ENCODE data around the gene MYRF.

MYRF gene

DNA sequence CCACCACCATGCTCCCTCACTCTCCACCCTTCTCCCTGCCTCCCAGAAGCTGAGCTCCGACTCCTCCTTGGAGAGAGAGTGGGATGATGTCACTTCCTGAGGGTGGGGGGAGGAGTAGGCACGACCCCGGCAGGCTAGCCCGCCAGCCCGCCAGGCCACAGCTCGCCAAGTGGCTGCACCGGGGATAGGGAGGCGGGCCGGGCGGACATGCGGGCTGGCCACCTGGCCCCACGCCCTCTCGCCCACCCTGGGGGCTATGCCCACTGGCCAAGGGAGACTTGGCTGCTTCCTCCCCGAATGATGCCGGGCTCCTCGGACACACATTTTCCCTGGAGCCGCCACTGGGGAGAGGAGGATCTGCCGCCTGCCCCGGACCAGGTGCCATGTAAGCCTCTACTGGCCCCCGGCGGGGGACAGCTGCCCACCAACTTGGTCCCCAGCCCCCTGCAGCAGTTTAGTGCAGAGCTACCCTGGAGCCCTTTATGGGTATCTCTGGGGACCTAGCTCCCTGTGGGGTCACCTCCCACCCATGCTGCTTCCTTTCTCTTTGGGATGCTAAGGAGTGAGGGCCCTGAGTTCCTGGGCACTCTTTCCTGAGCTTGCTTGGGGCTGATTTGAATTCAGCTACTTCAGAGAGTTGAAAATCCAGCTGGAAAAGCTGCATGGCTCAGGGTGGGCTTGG, 33.7 kb upstream of the MYRF start:
- Histone ChIP-seq H3F3A (ENCODE audit: control insufficient read depth, insufficient read depth) (no peaks in the 10 kb centered on the region), H3K4me2 (ENCODE audit: low read length) (no peak overlapping the region), H3K9me3 (ENCODE audit: control insufficient read depth, insufficient read depth, low read length) (no peaks in the 10 kb centered on the region), H4K20me1 (ENCODE audit: control insufficient read depth, insufficient read depth, low read depth, low read length) (no peaks in the 10 kb centered on the region), H3K4me3 (ENCODE audit: low read length) (no peak overlapping the region), H3K9me2 (replicated peaks; ENCODE audit: control insufficient read depth, low read length) (no peaks in the 10 kb centered on the region), H3K36me3 (ENCODE audit: control insufficient read depth, low read length) (no peaks in the 10 kb centered on the region), H3K79me2 (ENCODE audit: control insufficient read depth, low read length) (no peaks in the 10 kb centered on the region), H3K27me3 (ENCODE audit: control insufficient read depth, low read length) (no peaks in the 10 kb centered on the region), H3K4me1 (ENCODE audit: control insufficient read depth, low read length) (no peaks in the 10 kb centered on the region), H3K27ac (ENCODE audit: low read depth, low read length) (no peak overlapping the region)
- TF ChIP-seq EZH2phosphoT487 (IDR thresholded peaks at IDR 0.05; ENCODE audit: borderline replicate concordance, low read length) (no peak), CTCF (IDR thresholded peaks at IDR 0.05; ENCODE audit: low read depth, low read length, poor library complexity, severe bottlenecking) (no peak)

DNA sequence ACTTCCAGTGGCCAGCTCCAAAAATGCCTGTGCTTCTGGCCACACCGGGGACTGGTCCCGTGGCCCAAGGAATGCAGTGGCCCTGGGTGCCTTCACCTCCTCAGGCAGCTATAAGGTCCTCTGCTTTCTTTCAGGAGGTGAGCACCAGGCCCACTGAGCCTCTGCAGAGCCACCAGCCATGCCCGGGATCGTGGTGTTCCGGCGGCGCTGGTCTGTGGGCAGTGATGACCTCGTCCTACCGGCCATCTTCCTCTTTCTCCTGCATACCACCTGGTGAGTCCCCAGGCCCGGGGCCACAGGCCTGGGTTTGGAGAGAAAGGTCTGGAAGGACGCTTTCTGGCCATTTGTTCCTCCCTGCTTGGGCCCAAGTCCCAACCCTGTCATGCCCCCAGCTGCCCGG, 32.5 kb upstream of the MYRF start:
- Histone ChIP-seq H3K4me1 (ENCODE audit: control insufficient read depth, low read length) (no peaks in the 10 kb centered on the region), H4K20me1 (ENCODE audit: control insufficient read depth, insufficient read depth, low read depth, low read length) (no peaks in the 10 kb centered on the region), H3K27me3 (ENCODE audit: control insufficient read depth, low read length) (no peaks in the 10 kb centered on the region), H3K27ac (ENCODE audit: low read depth, low read length) (no peak overlapping the region), H3K36me3 (ENCODE audit: control insufficient read depth, low read length) (no peaks in the 10 kb centered on the region), H3F3A (ENCODE audit: control insufficient read depth, insufficient read depth) (no peaks in the 10 kb centered on the region), H3K9me2 (replicated peaks; ENCODE audit: control insufficient read depth, low read length) (no peaks in the 10 kb centered on the region), H3K79me2 (ENCODE audit: control insufficient read depth, low read length) (no peaks in the 10 kb centered on the region), H3K4me3 (ENCODE audit: low read length) (no peak overlapping the region), H3K9me3 (ENCODE audit: control insufficient read depth, insufficient read depth, low read length) (no peaks in the 10 kb centered on the region), H3K4me2 (ENCODE audit: low read length) (no peak overlapping the region)
- TF ChIP-seq EZH2phosphoT487 (IDR thresholded peaks at IDR 0.05; ENCODE audit: borderline replicate concordance, low read length) (no peak), CTCF (IDR thresholded peaks at IDR 0.05; ENCODE audit: low read depth, low read length, poor library complexity, severe bottlenecking) (no peak)

GRCh38 chr11:61720597-61720996, 31.8 kb upstream of the MYRF start:
- no peaks in the 10 kb centered on the region for H3F3A ChIP-seq (ENCODE audit: control insufficient read depth, insufficient read depth)
- no peak overlapping the region for H3K4me3 ChIP-seq (ENCODE audit: low read length)
- no peak overlapping the region for H3K27ac ChIP-seq (ENCODE audit: low read depth, low read length)
- no peaks in the 10 kb centered on the region for H3K27me3 ChIP-seq (ENCODE audit: control insufficient read depth, low read length)
- no peak overlapping the region for H3K4me2 ChIP-seq (ENCODE audit: low read length)
- H3K4me1 ChIP-seq (ENCODE audit: control insufficient read depth, low read length) = no peaks in the 10 kb centered on the region
- TF ChIP-seq EZH2phosphoT487 (IDR thresholded peaks at IDR 0.05; ENCODE audit: borderline replicate concordance, low read length) (no peak), CTCF (IDR thresholded peaks at IDR 0.05; ENCODE audit: low read depth, low read length, poor library complexity, severe bottlenecking) (no peak)
- no peaks in the 10 kb centered on the region for H3K36me3 ChIP-seq (ENCODE audit: control insufficient read depth, low read length)
- no peaks in the 10 kb centered on the region for H3K9me3 ChIP-seq (ENCODE audit: control insufficient read depth, insufficient read depth, low read length)
- no peaks in the 10 kb centered on the region for H3K9me2 ChIP-seq (replicated peaks; ENCODE audit: control insufficient read depth, low read length)
- no peaks in the 10 kb centered on the region for H3K79me2 ChIP-seq (ENCODE audit: control insufficient read depth, low read length)
- no peaks in the 10 kb centered on the region for H4K20me1 ChIP-seq (ENCODE audit: control insufficient read depth, insufficient read depth, low read depth, low read length)
